ENCODE data around the gene MRPS7. TPM values are rescaled to one million over a fixed set of nuclear protein-coding genes. Genes with fewer than 3 reads are reported as not detected.

MRPS7 gene
- total and polyA plus RNA-seq, 9 donors = 19.6 to 46.4 (median 34.3) TPM

DNA sequence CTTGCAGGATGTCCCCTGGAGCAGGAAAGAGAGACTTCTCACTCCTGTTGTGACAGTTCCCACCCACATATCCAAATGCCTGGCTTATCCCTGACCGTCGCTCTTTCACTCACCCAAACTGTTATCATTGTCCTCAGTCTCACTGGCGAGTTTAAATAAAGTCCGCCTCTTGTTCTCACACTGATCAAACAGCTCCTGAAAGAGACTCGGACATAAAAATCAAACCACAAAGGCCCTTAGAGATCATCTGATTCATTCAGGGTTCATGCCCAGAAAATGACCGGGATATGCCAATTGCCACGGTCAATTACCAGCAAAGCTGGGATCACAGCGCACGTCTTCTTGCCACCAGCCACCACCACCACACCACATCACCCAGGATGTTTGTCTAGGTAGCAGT lies 20.2 kb upstream of the MRPS7 start:
- H3K9me3 ChIP-seq = no peaks in the 10 kb centered on the region
- intact Hi-C loops (cut with DNase I) = no loop called here
- no peak overlapping the region for H3K27ac ChIP-seq
- no peaks in the 10 kb centered on the region for H3K27me3 ChIP-seq
- H3K4me1 ChIP-seq (ENCODE audit: insufficient read depth) = no peaks in the 10 kb centered on the region
- no peak for DNase-seq
- 88 to 95% (median 90%) methylated on average over 9 of the region's 9 CpGs for WGBS, 3 donors
- no peak for TF ChIP-seq CTCF (IDR thresholded peaks at IDR 0.05)
- no peak for TF ChIP-seq EP300 (IDR thresholded peaks at IDR 0.05)
- H3K4me3 ChIP-seq = no peak overlapping the region
- no peaks in the 10 kb centered on the region for H3K36me3 ChIP-seq

DNA sequence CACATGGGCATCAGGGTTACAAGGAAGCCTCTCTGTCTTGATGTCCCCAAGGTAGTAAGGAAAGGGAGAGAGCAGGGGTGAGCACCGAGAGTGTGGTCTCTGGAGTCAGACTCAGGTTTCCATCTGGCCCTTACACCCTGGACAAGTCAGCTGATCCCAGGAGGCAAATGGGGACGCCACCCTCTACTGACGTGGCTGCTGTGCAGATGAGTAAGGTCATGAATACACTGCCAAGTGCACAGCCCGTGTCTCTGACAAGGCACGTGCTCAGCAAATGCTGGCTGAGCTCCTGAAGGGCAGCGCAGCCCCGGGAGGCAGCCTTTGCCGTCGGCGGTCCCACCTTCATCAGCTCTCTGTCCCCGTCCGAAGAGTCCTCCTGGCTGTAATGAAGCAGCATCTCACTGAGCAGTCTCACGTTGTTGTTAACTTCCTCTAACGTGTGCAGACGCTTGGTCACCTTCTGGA lies 19.7 kb upstream of the MRPS7 start:
- Histone ChIP-seq H3K9me3 (no peaks in the 10 kb centered on the region), H3K27me3 (no peaks in the 10 kb centered on the region), H3K4me3 (no peak overlapping the region), H3K4me1 (ENCODE audit: insufficient read depth) (no peaks in the 10 kb centered on the region), H3K36me3 (no peaks in the 10 kb centered on the region), H3K27ac (no peak overlapping the region)
- WGBS, 3 donors = 63 to 77% (median 71%) methylated on average over 15 of the region's 15 CpGs
- TF ChIP-seq EP300 (IDR thresholded peaks at IDR 0.05) (no peak), POLR2A (IDR thresholded peaks at IDR 0.05) (no peak), CTCF (IDR thresholded peaks at IDR 0.05) (no peak)
- intact Hi-C loops (cut with DNase I) = no loop called here
- no peak for DNase-seq

DNA sequence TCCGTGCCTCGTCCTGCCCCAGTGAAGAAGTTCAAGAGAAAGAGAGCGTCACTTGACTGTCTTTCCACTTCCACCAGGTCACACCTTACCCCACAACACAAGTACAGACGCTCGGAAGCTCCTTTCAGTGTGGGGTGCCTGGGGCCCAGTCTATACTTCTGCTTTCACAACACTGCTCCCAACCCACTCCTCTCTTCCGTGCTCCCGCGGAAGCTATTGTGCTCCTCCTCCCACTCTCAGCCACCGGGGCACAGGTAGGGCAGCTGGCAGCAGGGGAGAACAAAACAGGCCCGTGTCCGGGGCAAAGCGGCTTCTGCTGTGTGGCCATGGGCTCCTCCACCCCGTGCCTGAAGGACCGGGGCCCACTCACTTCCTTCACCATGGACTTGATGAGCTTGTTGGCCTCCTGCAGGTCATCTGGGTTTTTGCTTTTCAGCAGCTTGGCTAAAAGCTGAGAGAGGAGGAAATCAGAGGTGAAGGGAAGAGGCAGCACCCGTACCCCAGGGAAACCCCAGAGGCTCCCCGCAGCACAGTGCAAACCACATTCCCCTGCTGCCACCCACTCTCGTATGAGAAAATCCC lies 19.1 kb upstream of the MRPS7 start:
- Histone ChIP-seq H3K4me1 (ENCODE audit: insufficient read depth) (no peaks in the 10 kb centered on the region), H3K36me3 (no peaks in the 10 kb centered on the region), H3K27ac (no peak overlapping the region), H3K4me3 (no peak overlapping the region), H3K9me3 (no peaks in the 10 kb centered on the region), H3K27me3 (no peaks in the 10 kb centered on the region)
- TF ChIP-seq EP300 (IDR thresholded peaks at IDR 0.05) = no peak
- DNase-seq = no peak
- intact Hi-C loops (cut with DNase I) = no loop called here
- WGBS, 3 donors = 86 to 89% (median 86%) methylated on average over 17 of the region's 17 CpGs

DNA sequence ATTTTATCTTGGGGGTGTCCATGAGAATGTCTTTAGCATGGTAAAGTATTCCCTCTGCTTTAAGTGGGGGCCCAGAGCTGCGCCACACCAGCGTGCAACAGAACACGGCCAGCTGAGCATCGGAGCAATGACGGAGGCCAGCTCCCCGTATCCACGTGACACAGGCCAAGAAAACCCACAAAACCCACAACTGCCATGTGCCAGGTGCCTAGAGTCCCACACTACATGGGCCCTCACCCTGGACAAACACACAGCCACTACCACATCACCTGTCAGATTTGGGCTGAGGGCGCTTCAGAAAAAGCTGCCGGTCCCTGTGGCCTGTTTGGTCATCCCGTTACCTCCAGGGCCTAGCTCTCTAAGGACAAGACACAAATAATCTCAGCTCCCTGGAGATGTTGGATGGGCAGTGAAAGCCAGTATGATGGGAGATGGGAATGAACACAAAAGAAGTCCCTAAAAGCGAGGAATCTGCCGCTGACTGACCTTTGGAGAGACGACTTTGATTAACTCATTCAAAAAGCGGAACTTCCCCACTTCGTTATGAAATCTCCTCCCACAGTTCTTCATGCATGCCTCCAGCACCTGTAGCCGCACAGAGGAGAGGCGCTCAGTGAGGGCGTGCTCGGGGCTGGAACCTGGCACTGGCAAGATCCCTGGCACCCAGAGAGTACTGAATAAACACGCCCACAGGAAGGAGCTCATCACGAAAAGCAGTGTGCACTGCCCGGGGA lies 17.4 kb upstream of the MRPS7 start:
- DNase-seq = no peak
- no peak overlapping the region for H3K4me3 ChIP-seq
- H3K36me3 ChIP-seq = no peaks in the 10 kb centered on the region
- no peak for TF ChIP-seq EP300 (IDR thresholded peaks at IDR 0.05)
- TF ChIP-seq CTCF (IDR thresholded peaks at IDR 0.05) = no peak
- TF ChIP-seq POLR2A (IDR thresholded peaks at IDR 0.05) = no peak
- 85 to 88% (median 85%) methylated on average over 22 of the region's 22 CpGs for WGBS, 3 donors
- H3K27ac ChIP-seq = no peak overlapping the region
- no peaks in the 10 kb centered on the region for H3K4me1 ChIP-seq (ENCODE audit: insufficient read depth)
- intact Hi-C loops (cut with DNase I) = no loop called here
- H3K9me3 ChIP-seq = no peaks in the 10 kb centered on the region
- H3K27me3 ChIP-seq = no peaks in the 10 kb centered on the region

GRCh38 chr17:75245011-75245410 lies 16.7 kb upstream of the MRPS7 start:
- Histone ChIP-seq H3K4me1 (ENCODE audit: insufficient read depth) (no peaks in the 10 kb centered on the region), H3K27me3 (no peaks in the 10 kb centered on the region), H3K27ac (no peak overlapping the region), H3K4me3 (no peak overlapping the region), H3K9me3 (no peaks in the 10 kb centered on the region), H3K36me3 (no peaks in the 10 kb centered on the region)
- TF ChIP-seq EP300 (IDR thresholded peaks at IDR 0.05) = no peak
- TF ChIP-seq CTCF (IDR thresholded peaks at IDR 0.05) = no peak
- TF ChIP-seq POLR2A (IDR thresholded peaks at IDR 0.05) = no peak
- intact Hi-C loops (cut with DNase I) = no loop called here
- DNase-seq = no peak
- WGBS, 3 donors = 84 to 88% (median 87%) methylated on average over 6 of the region's 6 CpGs

Data from ovary (tissue), 9 donors.